Measurements from ENCODE around the gene PKIG. TPM values are rescaled to one million over a fixed set of nuclear protein-coding genes. Genes with fewer than 3 reads are reported as not detected.
A peak's percentile ranks its signal among the peaks of the same experiment; 100 is the strongest.

Gene PKIG
- polyA plus RNA-seq, 3 donors, result 0.67 to 1.4 (median 0.84) TPM

- 4% methylated on average over 23 of the region's 24 CpGs for WGBS (ENCODE audit: insufficient coverage)
- Mint-ChIP-seq H3K36me3 (no peaks in the 10 kb centered on the region), H3K4me3 (peak overlapping the region; percentile 79 to 86), H3K27ac (peak overlapping the region in 5 of 7 donors; percentile 35 to 69 (median 45)), H3K4me1 (peaks cover 60% of the 10 kb centered on the region), H3K9me3 (peaks cover 0 to 3% (median 0%) of the 10 kb centered on the region in 7 donors), H3K27me3 (ENCODE audit: low read depth in 3 of 3) (peaks cover 0 to 7% (median 6%) of the 10 kb centered on the region in 3 donors)
- no peaks in the 10 kb centered on the region for H3K27me3 ChIP-seq (ENCODE audit: control insufficient read depth in 2 of 2, insufficient read depth in 2 of 2, low read length in 2 of 2)
- peak overlapping the region; percentile 73 for H3K9ac ChIP-seq (ENCODE audit: insufficient read depth, low read length, poor library complexity, severe bottlenecking)
- H3K36me3 ChIP-seq (replicated peaks in 1 of 2; ENCODE audit: control insufficient read depth in 1 of 2, insufficient read depth in 2 of 2, low read length in 2 of 2), result no peaks in the 10 kb centered on the region
- no peaks in the 10 kb centered on the region for H4K20me1 ChIP-seq (ENCODE audit: insufficient read depth, low read length)
- TF ChIP-seq CTCF (IDR thresholded peaks at IDR 0.05), result no peak
- peak overlapping the region; percentile 54 to 91 (median 71) for H3K4me3 ChIP-seq (replicated peaks in 1 of 3; ENCODE audit: low read depth in 2 of 3, low read length in 3 of 3)
- peak overlapping the region in 1 of 2 donors; percentile 84 for H3K27ac ChIP-seq (ENCODE audit: low read depth in 1 of 2, low read length in 2 of 2)
- peak overlapping the region; percentile 97 for H3K4me2 ChIP-seq (replicated peaks; ENCODE audit: extremely low read depth, low read length, poor library complexity, severe bottlenecking)
- peak in 2 of 3 donors; percentile 19 to 51 for DNase-seq
- H3K9me3 ChIP-seq (replicated peaks in 1 of 2; ENCODE audit: control insufficient read depth in 1 of 2, insufficient read depth in 1 of 2, low read length in 2 of 2), result no peaks in the 10 kb centered on the region
- peaks cover 17% of the 10 kb centered on the region for H3K79me2 ChIP-seq (ENCODE audit: insufficient read depth, low read length)
- peaks cover 48 to 55% of the 10 kb centered on the region in 2 donors for H3K4me1 ChIP-seq (ENCODE audit: control insufficient read depth in 1 of 2, insufficient read depth in 2 of 2, low read length in 2 of 2)
- H2AFZ ChIP-seq (ENCODE audit: insufficient read depth, low read depth, low read length, poor library complexity, severe bottlenecking), result peak overlapping the region; percentile 91
- intact Hi-C loops (cut with micrococcal nuclease), result loop anchor here (5.0 kb wide), 2 partner anchors 34 to 39 kb away; no protein-coding TSS in a partner anchor
Measured at GRCh38 chr20:44650771-44651433, 68.5 kb downstream of the PKIG start.

DNA sequence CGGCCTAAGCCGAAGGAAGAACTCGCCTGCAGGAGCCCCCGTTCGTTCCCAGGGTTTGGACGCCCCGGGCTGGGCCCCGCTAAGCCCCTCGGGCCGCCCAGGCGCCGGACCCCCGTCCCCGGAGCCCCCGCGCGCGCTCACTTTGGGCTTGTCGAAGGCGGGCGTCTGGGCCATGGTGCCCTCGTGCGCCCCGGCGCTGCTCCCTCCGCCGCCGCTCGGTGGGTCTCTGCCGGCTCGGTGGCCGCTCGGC is 69.0 kb downstream of the PKIG start:
- Histone ChIP-seq H4K20me1 (ENCODE audit: insufficient read depth, low read length) (no peaks in the 10 kb centered on the region), H3K79me2 (ENCODE audit: insufficient read depth, low read length) (peaks cover 17% of the 10 kb centered on the region), H3K27ac (ENCODE audit: low read depth in 1 of 2, low read length in 2 of 2) (peak overlapping the region in 1 of 2 donors; percentile 84), H3K9me3 (replicated peaks in 1 of 2; ENCODE audit: control insufficient read depth in 1 of 2, insufficient read depth in 1 of 2, low read length in 2 of 2) (no peaks in the 10 kb centered on the region), H3K4me1 (ENCODE audit: control insufficient read depth in 1 of 2, insufficient read depth in 2 of 2, low read length in 2 of 2) (peaks cover 43 to 50% of the 10 kb centered on the region in 2 donors), H3K27me3 (ENCODE audit: control insufficient read depth in 2 of 2, insufficient read depth in 2 of 2, low read length in 2 of 2) (no peaks in the 10 kb centered on the region), H3K4me3 (replicated peaks in 1 of 3; ENCODE audit: low read depth in 2 of 3, low read length in 3 of 3) (peak overlapping the region; percentile 54 to 91 (median 71)), H3K36me3 (replicated peaks in 1 of 2; ENCODE audit: control insufficient read depth in 1 of 2, insufficient read depth in 2 of 2, low read length in 2 of 2) (no peaks in the 10 kb centered on the region), H3K4me2 (replicated peaks; ENCODE audit: extremely low read depth, low read length, poor library complexity, severe bottlenecking) (peak overlapping the region; percentile 97), H2AFZ (ENCODE audit: insufficient read depth, low read depth, low read length, poor library complexity, severe bottlenecking) (peak overlapping the region; percentile 91), H3K9ac (ENCODE audit: insufficient read depth, low read length, poor library complexity, severe bottlenecking) (peak overlapping the region; percentile 73)
- WGBS (ENCODE audit: insufficient coverage), result under 1% methylated on average over 33 of the region's 33 CpGs
- peak overlapping the region; percentile 80 to 86 for H3K4me3 Mint-ChIP-seq
- no peak overlapping the region for H3K27ac Mint-ChIP-seq
- peaks cover 0 to 3% (median 0%) of the 10 kb centered on the region in 7 donors for H3K9me3 Mint-ChIP-seq
- intact Hi-C loops (cut with micrococcal nuclease), result loop anchor here (5.0 kb wide), 2 partner anchors 34 to 39 kb away; no protein-coding TSS in a partner anchor
- no peaks in the 10 kb centered on the region for H3K36me3 Mint-ChIP-seq
- no peak for DNase-seq
- TF ChIP-seq CTCF (IDR thresholded peaks at IDR 0.05), result no peak
- peaks cover 0 to 7% (median 6%) of the 10 kb centered on the region in 3 donors for H3K27me3 Mint-ChIP-seq (ENCODE audit: low read depth in 3 of 3)
- H3K4me1 Mint-ChIP-seq, result peaks cover 56% of the 10 kb centered on the region
